Activated gamma-delta T cell treated with Interleukin-2 at 50 U/mL for 16 hours (primary cell): ENCODE results near the gene LAIR1.
A peak's percentile ranks its signal among the peaks of the same experiment; 100 is the strongest.
"Not testable (repeated sequence)": the region's sequence is repeated elsewhere in the genome, so short reads cannot be mapped to it uniquely, and the experiment has no call there.

ENCODE experiments used
- DNase-seq: peaks from one replicate; pipeline ENCODE4 v3.0.0-alpha.2; 2020

The LAIR1 gene

GRCh38 chr19:54338521-54338920 lies 26.2 kb downstream of the LAIR1 start:
- DNase-seq = no peak

DNA sequence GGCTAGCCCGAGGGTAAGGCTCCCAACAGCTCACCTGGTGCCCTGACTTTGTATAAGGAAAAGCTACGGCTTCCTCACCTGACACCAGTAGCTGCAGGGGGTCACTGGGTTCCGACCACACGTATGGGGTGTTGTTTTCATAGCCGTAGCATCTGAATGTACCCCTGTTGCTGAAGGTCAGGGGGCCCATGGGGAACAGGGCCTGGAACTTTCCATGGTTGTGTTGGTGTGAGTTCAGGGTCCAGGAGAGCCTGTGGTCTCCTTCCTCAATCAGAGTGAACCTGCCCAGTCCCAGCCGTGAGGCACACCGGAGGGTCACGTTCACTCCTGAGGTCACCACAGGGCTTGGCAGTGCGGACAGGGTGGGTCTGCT lies 26.9 kb downstream of the LAIR1 start:
- DNase-seq = no peak

GRCh38 chr19:54336893-54337857 lies 27.6 kb downstream of the LAIR1 start:
- DNase-seq = no peak

DNA sequence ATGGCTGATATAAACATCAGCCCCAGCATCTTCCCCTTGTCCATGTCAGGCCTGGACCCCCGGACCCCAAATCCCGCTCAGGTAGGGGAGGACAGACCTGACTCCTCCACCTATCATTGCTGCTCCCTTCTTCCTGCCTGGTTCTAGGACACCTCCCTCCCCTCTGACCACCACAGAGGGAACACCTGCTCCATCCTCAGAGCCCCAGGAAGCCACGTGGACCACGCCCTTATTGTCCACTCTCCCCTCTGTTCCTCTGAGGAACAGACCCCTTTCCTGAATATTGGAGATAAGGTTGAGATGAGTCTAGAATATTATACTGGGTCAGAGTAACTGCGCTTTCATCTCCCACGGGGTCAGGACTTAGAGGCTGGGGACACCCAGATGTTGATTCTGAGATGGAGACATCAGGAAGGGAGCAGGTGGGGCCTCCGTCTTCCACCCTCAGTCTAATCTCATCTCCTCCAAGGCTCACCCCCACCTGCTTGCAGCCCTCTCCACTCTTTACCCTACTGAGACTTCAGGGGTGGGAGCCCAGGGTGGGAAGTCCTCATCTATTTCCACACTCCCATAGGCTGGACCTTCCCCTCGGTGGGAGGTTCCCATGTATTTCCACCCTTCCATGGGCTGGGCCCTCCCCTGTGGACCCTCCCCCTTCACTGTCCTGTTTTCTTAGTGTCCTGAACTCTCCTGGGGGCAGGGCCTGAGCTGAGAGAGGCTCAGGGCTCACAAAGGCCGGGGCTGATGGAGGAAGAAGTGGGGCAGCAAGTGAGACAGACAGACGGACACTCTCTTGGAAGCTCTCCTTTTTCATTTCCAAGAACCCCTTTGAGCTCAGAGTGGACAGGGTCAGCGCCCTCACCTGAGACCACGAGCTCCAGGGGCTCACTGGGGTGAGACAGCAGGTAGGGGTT lies 28.5 kb downstream of the LAIR1 start:
- DNase-seq = no peak

DNA sequence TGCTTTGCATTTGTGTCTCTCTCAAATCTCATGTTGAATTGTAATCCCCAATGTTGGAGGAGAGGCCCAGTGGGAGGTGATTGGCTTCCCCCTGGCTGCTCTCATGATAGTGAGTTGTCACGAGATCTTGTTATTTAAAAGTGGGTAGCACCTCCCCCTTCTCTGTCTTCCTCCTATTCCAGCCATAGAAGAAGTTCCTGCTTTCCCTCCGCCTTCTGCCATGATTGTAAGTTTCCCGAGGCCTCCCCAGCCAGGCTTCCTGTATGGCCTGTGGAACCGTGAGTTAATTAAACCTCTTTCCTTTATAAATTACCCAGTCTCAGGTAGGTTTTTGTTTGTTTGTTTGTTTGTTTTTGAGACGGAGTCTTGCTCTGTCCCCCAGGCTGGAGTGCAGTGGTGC lies 29.6 kb downstream of the LAIR1 start:
- no peak for DNase-seq

GRCh38 chr19:54333586-54334298 lies 31.0 kb downstream of the LAIR1 start:
- DNase-seq = no peak

GRCh38 chr19:54332149-54332548 lies 32.6 kb downstream of the LAIR1 start:
- DNase-seq = no peak

GRCh38 chr19:54331626-54332025 lies 33.1 kb downstream of the LAIR1 start:
- no peak for DNase-seq

DNA sequence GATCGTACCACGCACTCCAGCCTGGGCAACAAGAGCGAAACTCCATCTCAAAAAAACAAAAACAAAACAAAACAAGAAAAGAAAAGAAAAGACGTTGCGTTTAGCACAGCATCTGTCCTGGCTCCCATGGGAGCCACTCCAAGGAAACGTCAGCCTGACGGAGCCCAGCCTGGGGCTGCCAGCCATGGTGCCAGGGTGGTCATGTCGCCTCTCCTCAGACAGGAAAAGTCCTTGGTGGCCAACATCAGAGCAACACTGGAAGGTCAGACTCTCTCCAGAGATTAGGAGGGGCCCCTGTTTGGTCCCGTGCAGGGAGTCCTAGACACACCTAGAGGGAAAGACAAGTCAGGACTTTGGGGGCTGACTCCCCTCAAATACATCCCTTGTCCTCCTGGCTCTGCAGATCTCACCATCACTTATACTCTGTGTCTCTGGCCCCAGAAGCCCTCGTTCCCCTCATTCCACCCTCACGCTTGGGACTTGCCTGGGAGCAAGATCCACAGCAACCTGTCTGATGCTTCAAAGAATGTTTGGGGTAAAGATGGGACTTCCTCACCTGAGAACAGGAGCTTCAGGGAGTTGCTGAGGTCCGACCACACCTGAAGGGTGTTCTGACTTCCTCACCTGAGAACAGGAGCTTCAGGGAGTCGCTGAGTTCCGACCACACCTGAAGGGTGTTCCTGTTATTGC lies 35.1 kb downstream of the LAIR1 start:
- no peak for DNase-seq

GRCh38 chr19:54328781-54329180 lies 36.0 kb downstream of the LAIR1 start:
- DNase-seq = not testable (repeated sequence)

- no peak for DNase-seq
These were observed 39.1 kb downstream of the LAIR1 start for GRCh38 chr19:54325631-54326030.

GRCh38 chr19:54325194-54325621 lies 39.5 kb downstream of the LAIR1 start:
- peak; percentile 67 for DNase-seq

GRCh38 chr19:54324071-54324470 lies 40.7 kb downstream of the LAIR1 start:
- DNase-seq = no peak

DNA sequence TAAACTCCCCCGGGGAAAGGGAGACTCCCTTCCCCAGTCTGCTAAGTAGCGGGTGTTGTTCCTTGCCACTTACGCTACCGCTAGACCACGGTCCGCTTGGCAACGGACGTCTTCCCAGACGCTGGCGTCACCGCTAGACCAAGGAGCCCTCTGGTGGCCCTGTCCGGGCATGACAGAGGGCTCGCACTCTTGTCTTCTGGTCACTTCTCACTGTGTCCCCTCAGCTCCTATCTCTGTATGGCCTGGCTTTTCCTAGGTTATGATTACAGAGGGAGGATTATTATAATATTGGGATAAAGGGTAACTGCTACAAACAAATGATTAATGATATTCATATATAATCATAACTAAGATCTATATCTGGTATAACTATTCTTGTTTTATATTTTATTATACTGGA lies 41.8 kb downstream of the LAIR1 start:
- DNase-seq = not testable (repeated sequence)

DNA sequence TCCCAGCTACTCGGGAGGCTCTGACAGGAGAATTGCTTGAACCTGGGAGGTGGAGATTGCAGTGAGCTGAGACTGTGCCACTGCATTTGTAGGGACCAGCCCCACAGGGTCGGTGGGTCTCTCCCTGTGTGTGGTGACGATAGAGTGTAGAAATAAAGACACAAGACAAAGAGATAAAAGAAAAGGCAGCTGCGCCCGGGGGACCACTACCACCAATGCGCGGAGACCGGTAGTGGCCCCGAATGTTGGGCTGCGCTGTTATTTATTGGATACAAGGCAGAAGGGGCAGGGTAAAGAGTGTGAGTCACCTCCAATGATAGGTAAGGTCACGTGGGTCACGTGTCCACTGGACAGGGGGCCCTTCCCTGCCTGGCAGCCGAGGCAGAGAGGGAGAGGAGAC lies 42.4 kb downstream of the LAIR1 start:
- DNase-seq = not testable (repeated sequence)

DNA sequence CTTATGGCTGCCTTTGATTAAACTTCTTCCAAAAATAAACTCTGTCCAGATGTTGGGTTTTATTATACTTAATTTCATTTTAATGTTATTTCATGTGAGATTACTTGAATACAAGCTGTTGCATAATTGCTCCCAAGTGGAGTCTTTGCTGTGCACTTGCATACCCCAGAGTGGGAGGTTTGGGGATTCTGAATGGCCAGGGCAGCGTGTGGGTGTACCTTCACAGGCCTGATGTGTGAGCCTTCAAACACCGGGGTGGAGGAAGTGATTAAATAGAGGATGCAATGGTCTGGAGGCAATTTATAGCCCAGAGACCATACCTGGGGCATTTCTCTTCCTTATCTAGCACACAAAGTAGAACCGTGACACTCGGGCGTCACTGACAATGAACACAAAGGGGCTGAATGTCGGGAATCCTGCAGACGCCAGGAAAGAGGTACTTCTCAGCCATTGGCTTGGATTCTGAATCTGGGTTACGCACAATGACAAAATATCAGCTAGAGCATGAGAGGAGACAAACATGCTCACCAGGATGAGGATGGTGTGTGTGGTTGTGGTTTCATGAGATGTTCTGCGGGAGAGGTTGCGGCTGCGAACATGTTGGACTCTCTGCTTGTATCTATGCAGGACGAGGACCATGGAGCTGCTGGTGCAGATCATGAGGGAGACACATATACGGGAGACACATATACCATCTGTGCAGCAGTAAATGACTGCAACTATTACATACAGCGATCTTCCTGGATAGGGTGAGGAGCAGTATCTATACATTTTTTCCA lies 44.6 kb downstream of the LAIR1 start:
- DNase-seq = no peak

GRCh38 chr19:54319049-54319448 lies 45.7 kb downstream of the LAIR1 start:
- DNase-seq = no peak

GRCh38 chr19:54317965-54318240 lies 46.8 kb downstream of the LAIR1 start:
- no peak for DNase-seq

GRCh38 chr19:54317108-54317964 lies 47.4 kb downstream of the LAIR1 start:
- no peak for DNase-seq

DNA sequence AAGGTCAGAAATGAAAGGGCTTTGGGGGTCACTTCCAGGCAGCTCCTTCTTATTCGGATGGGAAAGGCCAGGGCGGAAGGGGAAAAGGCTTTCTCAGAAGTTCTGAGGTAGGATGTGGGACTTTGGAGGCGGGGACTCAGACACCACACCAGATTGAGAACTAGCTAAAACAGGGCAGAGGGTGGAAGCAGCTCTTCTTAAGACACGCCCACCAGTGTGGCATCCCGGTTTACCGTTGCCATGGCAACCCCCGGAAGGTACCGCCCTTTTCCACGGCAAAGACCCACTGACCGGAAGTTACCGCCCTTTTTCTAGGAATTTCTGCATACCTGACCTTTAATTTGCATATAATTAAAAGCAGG lies 48.0 kb downstream of the LAIR1 start:
- no peak for DNase-seq

- no peak for DNase-seq
These were observed 48.8 kb downstream of the LAIR1 start for GRCh38 chr19:54315956-54316355.
